22Rv1 (cell line): ENCODE results near the gene TMEM174.

Source experiments
- CTCF ChIP-seq: fragments of 450-650 bp; IDR thresholded peaks from 2 replicates; pipeline ENCODE4 v1.5.1; 2017; ENCODE audit warnings: mild to moderate bottlenecking
- ZFX ChIP-seq: fragments of 450-650 bp; IDR thresholded peaks from 2 replicates; pipeline ENCODE4 v1.6.1; 2017; ENCODE audit warnings: antibody characterized with exemption, borderline replicate concordance

GRCh38 chr5:73154208-73155006 lies 18.6 kb upstream of the TMEM174 start:
- TF ChIP-seq CTCF (no peak), ZFX (no peak)
